GM23338 (cell line): ENCODE measurements around the gene ZDHHC4.

Source experiments
- CREB1 ChIP-seq: fragments of 250-450 bp; sonication (Bioruptor Pico); IDR thresholded peaks from 2 replicates; pipeline ENCODE4 v1.5.0; 2020; ENCODE audit warnings: low read depth, mild to moderate bottlenecking, moderate library complexity
- EZH2 ChIP-seq: fragments of 200-600 bp; sonication (generic); IDR thresholded peaks from one replicate; pipeline ENCODE4 v1.8.0; 2017; ENCODE audit warnings: antibody characterized with exemption, mild to moderate bottlenecking, low read depth; ENCODE audit not compliant: unreplicated experiment
- JUNB ChIP-seq: IDR thresholded peaks from one replicate; pipeline ENCODE4 v1.6.1; 2016; ENCODE audit warnings: antibody characterized with exemption; ENCODE audit not compliant: unreplicated experiment
- NANOG ChIP-seq: IDR thresholded peaks from 2 replicates; pipeline ENCODE4 v1.6.1; 2016; ENCODE audit warnings: antibody characterized with exemption, borderline replicate concordance
- POLR2AphosphoS5 ChIP-seq: IDR thresholded peaks from 2 replicates; pipeline ENCODE4 v1.6.1; 2016; ENCODE audit warnings: antibody characterized with exemption, low read depth
- STAT1 ChIP-seq: IDR thresholded peaks from one replicate; pipeline ENCODE4 v1.6.1; 2016; ENCODE audit warnings: antibody characterized with exemption; ENCODE audit not compliant: unreplicated experiment
- ZNF331 ChIP-seq: fragments of 250-450 bp; sonication (Bioruptor Pico); IDR thresholded peaks from 2 replicates; pipeline ENCODE4 v1.5.0; 2020; ENCODE audit warnings: low read depth, mild to moderate bottlenecking, moderate library complexity
- TF ChIP-seq, protein P1 (sequence below), 2 experiments: fragments of 200-600 bp in 1 of 2; sonication (generic) in 1 of 2; conservative IDR thresholded peaks; 2 replicates each; pipeline versions ENCODE4 v1.5.1 to v1.6.1; 2016 to 2017; ENCODE audit warnings: antibody characterized with exemption in 2 of 2, low read depth in 2 of 2, mild to moderate bottlenecking in 2 of 2, moderate library complexity in 1 of 2
- TF ChIP-seq, protein P2 (sequence below): IDR thresholded peaks from one replicate; pipeline ENCODE4 v1.6.1; 2018; ENCODE audit warnings: antibody characterized with exemption; ENCODE audit not compliant: unreplicated experiment

DNA sequence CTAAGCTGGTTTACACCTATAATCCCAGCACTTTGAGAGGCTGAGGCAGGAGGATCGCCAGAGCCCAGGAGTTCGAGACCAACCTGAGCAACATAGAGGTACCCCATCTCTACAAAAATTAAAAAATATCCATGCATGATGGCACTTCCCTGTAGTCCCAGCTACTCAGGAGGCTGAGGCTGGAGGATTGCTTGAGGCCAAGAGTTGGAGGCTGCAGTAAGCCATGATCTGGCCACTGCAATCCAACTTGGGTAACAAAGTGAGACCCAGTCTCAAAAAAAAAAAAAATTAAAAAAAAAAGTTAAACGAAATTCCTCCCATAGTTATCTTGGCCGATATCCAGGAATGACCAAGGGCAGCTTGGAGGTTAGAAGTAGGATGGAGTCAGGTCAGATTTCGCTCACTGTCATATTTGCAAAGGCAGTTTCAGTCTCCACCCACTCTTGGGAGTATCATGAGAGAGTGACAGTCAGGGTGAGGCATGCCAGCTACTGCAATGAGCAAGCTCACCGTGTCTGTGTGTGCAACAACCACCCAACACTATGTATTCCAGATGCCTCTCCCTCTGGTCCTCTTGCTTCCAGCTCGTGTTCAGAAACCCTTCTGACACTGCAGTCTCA lies 6.0 kb upstream of the ZDHHC4 start:
- TF ChIP-seq JUNB (no peak), CREB1 (no peak), STAT1 (no peak), POLR2AphosphoS5 (no peak), EZH2 (no peak), ZNF331 (CRISPR knock-in tag) (no peak), NANOG (no peak)
- TF ChIP-seq, protein P1, sequence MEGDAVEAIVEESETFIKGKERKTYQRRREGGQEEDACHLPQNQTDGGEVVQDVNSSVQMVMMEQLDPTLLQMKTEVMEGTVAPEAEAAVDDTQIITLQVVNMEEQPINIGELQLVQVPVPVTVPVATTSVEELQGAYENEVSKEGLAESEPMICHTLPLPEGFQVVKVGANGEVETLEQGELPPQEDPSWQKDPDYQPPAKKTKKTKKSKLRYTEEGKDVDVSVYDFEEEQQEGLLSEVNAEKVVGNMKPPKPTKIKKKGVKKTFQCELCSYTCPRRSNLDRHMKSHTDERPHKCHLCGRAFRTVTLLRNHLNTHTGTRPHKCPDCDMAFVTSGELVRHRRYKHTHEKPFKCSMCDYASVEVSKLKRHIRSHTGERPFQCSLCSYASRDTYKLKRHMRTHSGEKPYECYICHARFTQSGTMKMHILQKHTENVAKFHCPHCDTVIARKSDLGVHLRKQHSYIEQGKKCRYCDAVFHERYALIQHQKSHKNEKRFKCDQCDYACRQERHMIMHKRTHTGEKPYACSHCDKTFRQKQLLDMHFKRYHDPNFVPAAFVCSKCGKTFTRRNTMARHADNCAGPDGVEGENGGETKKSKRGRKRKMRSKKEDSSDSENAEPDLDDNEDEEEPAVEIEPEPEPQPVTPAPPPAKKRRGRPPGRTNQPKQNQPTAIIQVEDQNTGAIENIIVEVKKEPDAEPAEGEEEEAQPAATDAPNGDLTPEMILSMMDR (conservative IDR thresholded peaks at IDR 0.05; ENCODE audit: low read depth in 2 of 2), result no peak
- TF ChIP-seq, protein P2, sequence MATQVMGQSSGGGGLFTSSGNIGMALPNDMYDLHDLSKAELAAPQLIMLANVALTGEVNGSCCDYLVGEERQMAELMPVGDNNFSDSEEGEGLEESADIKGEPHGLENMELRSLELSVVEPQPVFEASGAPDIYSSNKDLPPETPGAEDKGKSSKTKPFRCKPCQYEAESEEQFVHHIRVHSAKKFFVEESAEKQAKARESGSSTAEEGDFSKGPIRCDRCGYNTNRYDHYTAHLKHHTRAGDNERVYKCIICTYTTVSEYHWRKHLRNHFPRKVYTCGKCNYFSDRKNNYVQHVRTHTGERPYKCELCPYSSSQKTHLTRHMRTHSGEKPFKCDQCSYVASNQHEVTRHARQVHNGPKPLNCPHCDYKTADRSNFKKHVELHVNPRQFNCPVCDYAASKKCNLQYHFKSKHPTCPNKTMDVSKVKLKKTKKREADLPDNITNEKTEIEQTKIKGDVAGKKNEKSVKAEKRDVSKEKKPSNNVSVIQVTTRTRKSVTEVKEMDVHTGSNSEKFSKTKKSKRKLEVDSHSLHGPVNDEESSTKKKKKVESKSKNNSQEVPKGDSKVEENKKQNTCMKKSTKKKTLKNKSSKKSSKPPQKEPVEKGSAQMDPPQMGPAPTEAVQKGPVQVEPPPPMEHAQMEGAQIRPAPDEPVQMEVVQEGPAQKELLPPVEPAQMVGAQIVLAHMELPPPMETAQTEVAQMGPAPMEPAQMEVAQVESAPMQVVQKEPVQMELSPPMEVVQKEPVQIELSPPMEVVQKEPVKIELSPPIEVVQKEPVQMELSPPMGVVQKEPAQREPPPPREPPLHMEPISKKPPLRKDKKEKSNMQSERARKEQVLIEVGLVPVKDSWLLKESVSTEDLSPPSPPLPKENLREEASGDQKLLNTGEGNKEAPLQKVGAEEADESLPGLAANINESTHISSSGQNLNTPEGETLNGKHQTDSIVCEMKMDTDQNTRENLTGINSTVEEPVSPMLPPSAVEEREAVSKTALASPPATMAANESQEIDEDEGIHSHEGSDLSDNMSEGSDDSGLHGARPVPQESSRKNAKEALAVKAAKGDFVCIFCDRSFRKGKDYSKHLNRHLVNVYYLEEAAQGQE, result no peak
